HepG2 (cell line): Measurements from ENCODE around the gene EXOC6B. TPM values are rescaled to one million over a fixed set of nuclear protein-coding genes. Genes with fewer than 3 reads are reported as not detected.

ENCODE experiments used
- ARNT ChIP-seq: fragments of 450-650 bp; IDR thresholded peaks from 2 replicates; pipeline ENCODE4 v1.6.1; 2017
- CEBPG ChIP-seq: IDR thresholded peaks from 2 replicates; pipeline ENCODE4 v1.6.1; 2016
- DDIT3 ChIP-seq: sonication (generic); formaldehyde crosslinking; IDR thresholded peaks from 2 replicates; pipeline ENCODE4 v1.4.0; 2020; ENCODE audit warnings: mild to moderate bottlenecking, missing genetic modification reagents
- ETV6 ChIP-seq: sonication (generic); formaldehyde crosslinking; conservative IDR thresholded peaks from 2 replicates; pipeline ENCODE4 v1.4.0; 2020; ENCODE audit warnings: missing genetic modification reagents
- FUBP1 ChIP-seq: sonication (generic); formaldehyde crosslinking; IDR thresholded peaks from 2 replicates; pipeline ENCODE4 v1.5.1; 2020; ENCODE audit warnings: missing genetic modification reagents, mild to moderate bottlenecking, borderline replicate concordance
- GATAD1 ChIP-seq: IDR thresholded peaks from 2 replicates; pipeline ENCODE4 v1.6.1; 2016; ENCODE audit warnings: missing genetic modification reagents, missing compliant biosample characterization
- HOXA5 ChIP-seq: sonication (generic); formaldehyde crosslinking; IDR thresholded peaks from 2 replicates; pipeline ENCODE4 v1.4.0; 2020; ENCODE audit warnings: missing genetic modification reagents
- IKZF4 ChIP-seq: sonication (generic); formaldehyde crosslinking; IDR thresholded peaks from 2 replicates; pipeline ENCODE4 v1.5.1; 2020; ENCODE audit warnings: borderline replicate concordance, mild to moderate bottlenecking, low read depth, missing genetic modification reagents; ENCODE audit errors: not compliant biosample characterization
- JARID2 ChIP-seq: sonication (generic); formaldehyde crosslinking; IDR thresholded peaks from 2 replicates; pipeline ENCODE4 v1.8.1; 2023; ENCODE audit warnings: missing genetic modification reagents, inconsistent platforms; ENCODE audit not compliant: insufficient replicate concordance
- MED1 ChIP-seq: sonication (generic); formaldehyde crosslinking; IDR thresholded peaks from 2 replicates; pipeline ENCODE4 v1.4.0; 2020; ENCODE audit warnings: missing genetic modification reagents
- MXD4 ChIP-seq: IDR thresholded peaks from 2 replicates; pipeline ENCODE4 v1.6.1; 2016; ENCODE audit warnings: mild to moderate bottlenecking, missing biosample characterization, missing genetic modification reagents
- NR1H2 ChIP-seq: sonication (generic); formaldehyde crosslinking; IDR thresholded peaks from 2 replicates; pipeline ENCODE4 v1.8.1; 2022; ENCODE audit warnings: low read depth, missing genetic modification reagents, borderline replicate concordance
- NR3C1 ChIP-seq: sonication (generic); formaldehyde crosslinking; IDR thresholded peaks from 2 replicates; pipeline ENCODE4 v1.4.0; 2020; ENCODE audit warnings: missing genetic modification reagents
- PAF1 ChIP-seq: IDR thresholded peaks from 2 replicates; pipeline ENCODE4 v1.6.1; 2016; ENCODE audit warnings: missing genetic modification reagents, missing compliant biosample characterization
- PTBP1 ChIP-seq: fragments of 200-400 bp; formaldehyde crosslinking; IDR thresholded peaks from 2 replicates; pipeline ENCODE4 v1.6.1; 2018; ENCODE audit warnings: low read length, low read depth; ENCODE audit not compliant: poor library complexity, severe bottlenecking
- SKI ChIP-seq: fragments of 450-650 bp; IDR thresholded peaks from one replicate; pipeline ENCODE4 v1.6.1; 2018; ENCODE audit warnings: mild to moderate bottlenecking; ENCODE audit not compliant: partially characterized antibody
- TSC22D2 ChIP-seq: sonication (generic); formaldehyde crosslinking; IDR thresholded peaks from 2 replicates; pipeline ENCODE4 v1.5.1; 2020; ENCODE audit warnings: missing genetic modification reagents, mild to moderate bottlenecking, borderline replicate concordance
- ZNF260 ChIP-seq: sonication (generic); formaldehyde crosslinking; IDR thresholded peaks from 2 replicates; pipeline ENCODE4 v1.4.0; 2020; ENCODE audit warnings: missing genetic modification reagents, low read depth, mild to moderate bottlenecking, borderline replicate concordance
- ZNF280D ChIP-seq: sonication (generic); formaldehyde crosslinking; IDR thresholded peaks from 2 replicates; pipeline ENCODE4 v1.5.1; 2020; ENCODE audit warnings: mild to moderate bottlenecking, missing genetic modification reagents
- ZNF543 ChIP-seq: sonication (generic); formaldehyde crosslinking; IDR thresholded peaks from 2 replicates; pipeline ENCODE4 v1.4.0; 2020; ENCODE audit warnings: mild to moderate bottlenecking, missing genetic modification reagents
- ZNF777 ChIP-seq: sonication (generic); formaldehyde crosslinking; IDR thresholded peaks from 2 replicates; pipeline ENCODE4 v1.4.0; 2020; ENCODE audit warnings: missing genetic modification reagents
- ZNF878 ChIP-seq: sonication (generic); formaldehyde crosslinking; IDR thresholded peaks from 2 replicates; pipeline ENCODE4 v1.8.1; 2023; ENCODE audit warnings: mild to moderate bottlenecking, missing genetic modification reagents, moderate library complexity
- polyA plus RNA-seq, 8 experiments: library from polyadenylated mRNA; depleted of rRNA in 3 of 8; stranded (reverse) in 7 of 8; unstranded in 1 of 8; fragments of >200 nt; fragmentation: Illumina TruSeq in 4 of 8; extraction: Trizol in 4 of 8; gene quantifications; 2 replicates each; pipeline versions ENCODE4 v1.2.1 to v1.2.3, GENCODE V29; 2011 to 2016; ENCODE audit warnings: low read depth in 4 of 8, missing spikeins in 1 of 8, mixed read lengths in 1 of 8; ENCODE audit not compliant: insufficient read depth in 1 of 8
- total RNA-seq, 5 experiments: library from RNA; depleted of rRNA; stranded (reverse); fragments of >200 nt; fragmentation: Illumina TruSeq; extraction: Trizol; gene quantifications; 2 replicates each; pipeline ENCODE4 v1.2.3, GENCODE V29; 2016; ENCODE audit warnings: low read depth in 1 of 5
- TF ChIP-seq, protein P1 (sequence below), 2 experiments: fragments of 450-650 bp in 1 of 2; sonication (generic) in 1 of 2; formaldehyde crosslinking; IDR thresholded peaks; 2 replicates each; pipeline versions ENCODE4 v1.5.0 to v1.8.0; 2020 to 2022; ENCODE audit warnings: mild to moderate bottlenecking in 1 of 2, missing genetic modification reagents in 1 of 2

EXOC6B gene
- total and polyA plus RNA-seq, 2 of the 13 experiments (the other 11 are each of a cell fraction or from before 2014, with no cell fraction given): 9.1 to 15.9 TPM

GRCh38 chr2:72723769-72724370, 102.0 kb downstream of the EXOC6B start (continued):
- no peak for TF ChIP-seq FUBP1 (CRISPR knock-in tag)
- TF ChIP-seq NR1H2 (CRISPR knock-in tag): no peak
- no peak for TF ChIP-seq TSC22D2 (CRISPR knock-in tag)
- TF ChIP-seq ZNF280D (CRISPR knock-in tag): peak; percentile 42; the same call in 1 of the 2 replicates
- TF ChIP-seq NR3C1 (CRISPR knock-in tag): no peak
- TF ChIP-seq GATAD1: no peak
- TF ChIP-seq MXD4 (CRISPR knock-in tag): no peak
- 0 out of 2 replicates have a peak, but pooled peaks have one; percentile 29 for TF ChIP-seq ZNF543
- TF ChIP-seq PAF1 (CRISPR knock-in tag): no peak
- TF ChIP-seq DDIT3 (CRISPR knock-in tag): no peak
- TF ChIP-seq PTBP1: no peak
- TF ChIP-seq ETV6 (CRISPR knock-in tag): no peak
- no peak for TF ChIP-seq IKZF4 (CRISPR knock-in tag)
- TF ChIP-seq ZNF777 (CRISPR knock-in tag): 0 out of 2 replicates have a peak, but pooled peaks have one; percentile 27
- TF ChIP-seq HOXA5 (CRISPR knock-in tag): no peak
- no peak for TF ChIP-seq ARNT
- TF ChIP-seq SKI: peak; percentile 76
- TF ChIP-seq MED1 (CRISPR knock-in tag): peak; percentile 68
- TF ChIP-seq ZNF878 (CRISPR knock-in tag): no peak
- no peak for TF ChIP-seq JARID2 (CRISPR knock-in tag)
- TF ChIP-seq ZNF260: no peak
- peak; percentile 24; the same call in 1 of the 2 replicates for TF ChIP-seq CEBPG (CRISPR knock-in tag)
- TF ChIP-seq, protein P1, sequence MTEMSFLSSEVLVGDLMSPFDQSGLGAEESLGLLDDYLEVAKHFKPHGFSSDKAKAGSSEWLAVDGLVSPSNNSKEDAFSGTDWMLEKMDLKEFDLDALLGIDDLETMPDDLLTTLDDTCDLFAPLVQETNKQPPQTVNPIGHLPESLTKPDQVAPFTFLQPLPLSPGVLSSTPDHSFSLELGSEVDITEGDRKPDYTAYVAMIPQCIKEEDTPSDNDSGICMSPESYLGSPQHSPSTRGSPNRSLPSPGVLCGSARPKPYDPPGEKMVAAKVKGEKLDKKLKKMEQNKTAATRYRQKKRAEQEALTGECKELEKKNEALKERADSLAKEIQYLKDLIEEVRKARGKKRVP (CRISPR knock-in tag; IDR thresholded peaks at IDR 0.05): no peak
